Myocyte (in vitro differentiated cells): ENCODE data around the gene MACROD2. TPM values are rescaled to one million over a fixed set of nuclear protein-coding genes. Genes with fewer than 3 reads are reported as not detected.

Experiments used
- DNase-seq: peaks from one replicate; pipeline ENCODE4 v3.0.0-alpha.2; 2012; ENCODE audit warnings: low read depth
- total RNA-seq: library from RNA; depleted of rRNA; stranded (reverse); fragments of >200 nt; gene quantifications from 2 replicates; pipeline ENCODE4 v1.2.3, GENCODE V29; 2014

MACROD2 gene
- total RNA-seq, 1 donor from 2014 or later, result 5.3 TPM

GRCh38 chr20:14637441-14637840 is 642.1 kb downstream of the MACROD2 start:
- DNase-seq, result no peak

GRCh38 chr20:14643146-14643545 is 647.8 kb downstream of the MACROD2 start:
- peak; percentile 73 for DNase-seq

DNA sequence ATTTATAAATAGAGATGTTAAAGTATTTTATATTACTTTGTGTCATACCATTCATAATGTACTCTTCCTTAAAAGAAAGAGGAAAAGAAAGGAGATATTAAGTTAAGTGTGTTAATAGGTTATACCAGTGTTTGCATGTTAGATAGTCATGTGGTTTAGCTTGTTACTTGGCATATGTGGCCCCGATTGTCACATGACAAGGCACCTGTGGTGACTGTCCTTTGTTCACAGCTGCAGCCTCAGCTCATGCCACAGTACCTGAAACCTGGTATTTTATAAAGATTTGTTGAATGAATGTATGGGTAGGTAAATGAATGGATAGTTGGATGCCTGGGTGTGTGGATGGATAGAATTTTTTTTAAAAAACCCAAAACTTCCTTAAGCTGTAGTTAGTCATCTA is 648.2 kb downstream of the MACROD2 start:
- DNase-seq, result no peak

DNA sequence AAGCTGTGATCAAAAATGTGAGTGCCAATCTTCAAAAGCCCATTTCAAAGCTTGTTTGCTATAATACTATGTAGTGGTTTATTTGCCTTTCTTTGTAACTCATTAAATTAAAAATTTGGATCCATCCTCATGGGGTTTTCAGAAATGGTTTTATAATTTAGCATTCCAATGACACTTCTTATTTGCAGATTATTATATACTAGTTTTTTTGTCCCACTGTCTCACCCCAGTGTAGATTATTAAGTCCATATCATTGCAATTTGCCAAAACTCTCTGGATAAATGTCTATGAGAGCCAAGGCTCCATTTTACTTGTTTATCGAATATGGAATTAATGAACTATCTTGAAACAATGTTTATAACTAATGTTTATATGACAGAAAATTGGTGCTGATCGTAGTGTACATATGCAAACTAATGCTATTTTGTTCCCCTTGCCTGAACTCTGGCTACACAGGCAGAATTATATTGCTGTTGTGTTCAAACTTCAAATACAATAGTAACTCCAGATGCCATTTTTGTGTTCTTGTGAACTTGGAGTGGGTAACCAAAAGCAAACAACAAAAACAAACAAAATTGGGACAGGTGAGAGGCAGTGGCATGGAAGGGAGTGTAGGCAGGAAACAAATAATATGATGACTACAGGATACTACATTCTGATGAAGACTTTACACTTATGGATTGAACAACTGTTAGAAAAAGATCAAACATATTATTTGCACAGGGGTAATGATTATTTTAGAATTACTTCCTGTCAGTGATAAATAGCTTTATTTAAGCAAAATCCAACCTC is 649.2 kb downstream of the MACROD2 start:
- DNase-seq, result no peak

- DNase-seq, result no peak
These were observed 651.7 kb downstream of the MACROD2 start for GRCh38 chr20:14647016-14647415.

DNA sequence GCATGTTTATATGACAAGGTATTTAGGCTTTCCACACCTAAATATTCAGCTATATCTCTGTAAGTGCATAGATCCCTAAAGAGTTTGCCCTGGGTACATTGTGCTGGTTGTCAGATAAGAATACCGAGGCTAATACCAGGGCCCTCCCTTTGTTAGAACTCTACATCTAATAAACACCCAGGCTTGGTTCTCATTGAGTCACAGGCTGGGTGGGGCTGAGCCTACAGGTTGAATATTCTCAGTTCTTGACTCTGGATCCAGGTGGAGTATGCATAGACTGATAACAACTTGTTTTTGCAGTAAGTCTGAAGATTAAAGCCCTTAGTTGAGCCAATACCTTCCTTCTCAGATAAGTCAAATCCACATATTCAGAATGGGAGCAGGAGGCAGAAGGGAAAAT is 654.3 kb downstream of the MACROD2 start:
- DNase-seq, result no peak

DNA sequence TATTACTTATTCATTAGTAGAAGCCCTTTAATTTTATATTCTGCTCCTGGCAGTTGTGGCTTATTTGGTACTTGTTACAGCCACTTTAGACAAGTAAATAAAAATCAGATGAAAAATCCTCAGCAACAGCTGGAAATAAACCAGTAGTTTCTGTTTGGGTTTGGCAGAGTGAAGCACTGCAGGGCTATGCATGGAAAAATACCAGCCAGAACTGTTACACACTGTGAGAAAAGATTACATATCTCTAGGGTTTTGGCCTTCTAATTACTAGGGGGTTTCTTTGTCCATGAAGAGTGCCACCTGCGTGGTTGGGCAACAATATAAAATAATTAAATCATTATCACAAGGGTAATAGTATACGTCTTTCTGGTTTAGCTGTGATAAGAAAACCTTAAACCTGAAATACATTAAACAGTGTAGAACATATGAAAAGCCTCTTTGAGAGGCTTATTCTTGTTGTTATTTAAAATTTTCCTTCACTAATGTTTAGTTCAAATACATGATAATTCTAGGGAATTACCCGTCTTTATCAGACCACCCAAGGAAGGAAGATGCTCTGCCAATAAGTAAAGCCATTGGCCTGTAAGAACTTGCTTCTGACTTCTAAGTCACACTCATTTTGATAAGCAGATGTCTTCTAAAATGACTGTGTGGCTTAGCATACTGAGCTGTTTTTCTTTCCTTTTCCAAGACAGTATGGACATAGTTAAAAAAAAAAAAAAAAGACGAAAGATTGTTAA is 662.1 kb downstream of the MACROD2 start:
- DNase-seq, result peak; percentile 12

DNA sequence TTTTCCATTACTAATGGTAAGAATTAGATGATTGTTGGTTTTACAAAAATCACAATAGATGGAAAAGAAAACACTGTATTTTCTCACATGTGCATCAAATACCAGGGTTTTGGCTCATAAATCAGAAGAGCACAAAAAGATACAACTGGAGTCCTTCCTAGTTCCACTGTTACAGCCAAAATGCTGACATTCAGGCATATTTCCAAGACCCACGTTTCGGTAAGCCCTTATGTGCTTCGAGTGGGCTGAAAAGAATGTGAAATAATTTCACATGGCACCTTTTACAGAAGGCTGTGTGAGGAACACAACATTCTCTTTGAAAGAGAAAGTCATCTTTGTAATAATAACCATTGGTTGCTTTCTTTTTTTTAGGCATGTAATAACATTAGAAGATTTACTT is 668.8 kb downstream of the MACROD2 start:
- no peak for DNase-seq

DNA sequence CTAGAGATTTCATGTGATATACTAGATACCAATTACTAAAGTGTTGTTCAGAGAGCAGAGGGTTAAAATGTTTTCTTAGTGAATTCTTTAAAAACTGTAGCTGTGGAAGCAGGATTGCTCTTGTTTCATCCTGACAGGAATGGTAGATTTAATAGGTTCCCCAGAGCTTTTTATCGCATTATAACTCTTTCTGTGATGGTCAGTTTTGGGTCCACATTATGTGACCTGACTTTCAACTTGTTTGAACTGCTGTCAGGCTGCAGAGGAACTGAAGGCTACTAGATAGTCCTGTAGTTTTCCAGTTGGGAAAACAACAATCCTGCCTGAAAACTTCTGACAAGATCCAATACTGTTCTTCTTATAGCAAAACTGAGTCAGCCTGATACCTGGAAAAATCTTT is 671.4 kb downstream of the MACROD2 start:
- no peak for DNase-seq

DNA sequence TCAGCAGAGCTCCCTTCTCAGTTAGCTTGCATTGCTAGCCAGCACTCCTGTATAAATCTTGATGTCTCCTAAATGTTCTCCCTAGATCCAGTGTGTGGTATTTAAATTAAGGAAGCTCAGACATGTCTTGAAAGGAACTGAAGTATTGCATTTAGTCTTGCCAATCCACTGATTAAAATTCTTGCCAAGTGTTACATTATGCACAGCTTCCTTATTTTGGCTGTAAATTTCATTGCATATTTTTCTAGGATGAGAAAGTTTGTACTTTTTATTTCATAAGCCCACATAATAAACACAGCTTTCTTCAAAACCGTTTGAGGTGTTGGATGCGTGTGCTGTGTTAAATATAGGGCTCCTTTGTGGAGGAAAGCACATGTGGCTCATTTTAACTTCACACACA is 671.9 kb downstream of the MACROD2 start:
- no peak for DNase-seq

- no peak for DNase-seq
These were observed 676.8 kb downstream of the MACROD2 start for GRCh38 chr20:14672066-14672465.

DNA sequence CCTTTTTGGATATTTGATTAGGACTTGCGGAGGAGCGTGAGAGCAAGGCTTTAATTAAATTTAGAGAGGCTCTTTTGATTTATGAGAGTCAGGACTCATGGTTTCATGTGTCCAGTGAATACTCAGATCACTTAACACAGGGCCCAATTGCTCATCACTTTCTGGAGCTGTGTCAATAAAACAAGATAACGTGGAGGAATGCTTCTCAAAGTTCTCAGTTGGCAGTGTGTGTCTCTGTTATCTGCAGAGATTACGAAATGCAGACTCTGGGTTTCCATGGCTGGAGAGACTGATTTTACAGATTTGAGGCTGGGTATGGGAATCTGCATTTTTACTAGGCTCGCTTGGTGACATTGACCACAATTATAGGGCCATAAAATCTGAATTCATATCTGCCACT is 677.8 kb downstream of the MACROD2 start:
- no peak for DNase-seq

- no peak for DNase-seq
These were observed 682.1 kb downstream of the MACROD2 start for GRCh38 chr20:14677455-14677854.

DNA sequence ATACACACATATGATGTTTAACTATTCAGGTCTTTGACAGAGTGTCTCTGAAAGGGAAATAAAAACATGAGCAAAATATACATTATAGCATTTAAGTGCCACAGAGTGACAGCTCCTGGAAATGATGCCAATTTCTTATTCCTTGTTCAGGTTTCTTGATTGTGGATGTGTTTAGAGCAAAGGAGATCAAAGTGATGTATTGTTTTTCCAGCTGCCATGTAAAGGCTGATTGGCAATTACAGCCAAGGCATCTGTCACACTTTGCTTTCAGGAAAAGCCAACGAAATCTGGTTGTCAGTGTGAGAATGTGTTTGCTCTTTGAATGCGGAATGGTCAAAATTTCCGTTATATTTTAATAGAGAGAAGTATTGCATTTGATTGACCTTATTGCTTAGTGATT is 689.9 kb downstream of the MACROD2 start:
- no peak for DNase-seq

DNA sequence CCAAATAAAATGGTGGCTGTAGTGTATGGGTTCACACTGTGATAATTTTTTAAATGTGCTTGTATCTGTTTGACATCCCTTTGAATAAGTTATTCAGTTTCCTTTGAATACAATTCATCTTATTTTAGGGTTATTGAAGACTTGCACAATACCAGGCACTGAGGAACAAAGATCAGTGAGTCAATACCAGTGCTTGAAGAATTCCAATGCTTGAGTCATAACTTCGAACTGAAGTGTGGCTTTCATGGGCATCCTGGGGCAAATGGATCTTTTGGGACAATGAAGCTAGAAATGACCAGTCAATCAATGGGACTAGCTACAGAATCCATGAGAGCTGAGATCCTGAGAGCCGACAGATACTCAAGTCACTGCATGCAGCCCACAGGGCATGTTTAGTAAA is 692.0 kb downstream of the MACROD2 start:
- DNase-seq, result no peak

- no peak for DNase-seq
These were observed 692.7 kb downstream of the MACROD2 start for GRCh38 chr20:14688005-14688404.

- DNase-seq, result no peak
These were observed 696.7 kb downstream of the MACROD2 start for GRCh38 chr20:14691994-14692393.

DNA sequence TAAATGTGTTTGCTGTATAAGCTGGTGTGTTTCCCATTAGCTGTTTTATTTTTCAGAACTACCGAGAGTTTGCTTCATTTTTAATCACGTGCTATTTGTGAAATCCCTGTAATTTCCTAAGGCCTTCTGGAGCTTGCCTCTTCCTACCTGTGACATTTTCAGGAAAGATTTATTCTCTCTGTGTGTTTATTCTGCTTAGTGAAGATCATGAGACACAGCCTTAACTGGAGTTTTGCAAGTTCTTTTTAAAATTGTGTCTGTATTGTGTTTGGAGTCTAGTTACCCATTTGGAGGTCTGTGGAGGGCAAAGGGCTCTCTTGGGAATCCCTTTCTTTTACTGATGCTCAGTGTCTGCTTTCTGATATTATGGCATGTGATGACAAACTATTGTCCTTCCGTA is 701.2 kb downstream of the MACROD2 start:
- no peak for DNase-seq

DNA sequence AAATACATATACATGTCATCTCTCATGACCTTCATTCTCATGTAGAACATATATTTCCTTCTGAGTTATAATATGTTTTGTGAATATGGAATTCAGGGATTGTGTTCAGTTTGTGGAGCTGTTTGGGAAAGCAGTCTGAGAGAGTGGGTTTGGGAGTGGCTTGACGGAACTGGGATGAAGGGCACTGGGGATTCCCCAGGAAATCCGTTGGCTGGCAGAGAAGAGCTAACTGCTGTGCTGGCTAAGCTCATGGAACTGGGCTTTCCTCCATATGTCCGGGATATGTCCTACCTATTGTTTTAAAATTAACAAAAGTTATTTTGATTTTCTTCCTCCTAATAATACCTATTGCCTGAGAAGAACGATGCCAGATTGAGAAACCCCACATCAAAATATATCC is 701.6 kb downstream of the MACROD2 start:
- DNase-seq, result no peak

DNA sequence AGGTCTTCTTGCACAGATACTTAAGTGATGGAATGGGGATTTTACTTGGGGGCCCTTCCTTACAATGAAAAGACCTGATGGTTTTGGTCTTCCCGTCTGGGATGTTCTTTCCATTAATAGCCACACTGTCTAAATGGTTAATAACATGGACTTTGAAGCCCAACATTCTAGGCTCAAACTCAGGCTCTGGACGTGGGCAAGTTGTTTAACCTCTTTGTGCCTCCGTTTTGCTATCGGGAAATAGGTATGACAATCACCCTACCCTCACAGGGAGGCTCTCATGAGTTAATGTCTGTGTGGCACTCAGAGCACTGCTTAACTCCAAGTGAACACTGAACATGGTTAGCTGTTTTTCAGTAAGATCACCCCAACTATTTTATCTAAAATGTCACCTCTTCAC is 702.8 kb downstream of the MACROD2 start:
- no peak for DNase-seq

- DNase-seq, result no peak
These were observed 703.5 kb downstream of the MACROD2 start for GRCh38 chr20:14698605-14699373.

DNA sequence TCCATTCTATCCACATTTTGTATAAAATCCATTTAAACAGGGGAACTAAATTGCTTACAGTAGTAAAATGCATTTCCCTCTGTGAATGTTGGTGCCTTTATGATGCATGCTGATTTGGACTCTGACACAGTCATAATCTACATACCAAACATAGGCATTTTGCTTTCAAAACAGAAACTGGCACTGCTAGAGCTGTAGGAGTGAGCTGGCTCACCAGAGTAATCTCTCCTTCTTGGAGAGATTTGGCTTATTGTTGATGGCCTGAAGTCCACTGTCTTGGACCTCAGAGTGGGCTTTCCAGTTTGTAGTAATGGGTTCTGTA is 705.3 kb downstream of the MACROD2 start:
- DNase-seq, result no peak
